ENCODE measurements around the gene CIART.

GRCh38 chr1:150322310-150322709 lies 40.0 kb downstream of the CIART start:
- TF ChIP-seq EZH2 (IDR thresholded peaks at IDR 0.05; ENCODE audit: low read length, unreplicated experiment) = no peak
- no peak for TF ChIP-seq CTCF (conservative IDR thresholded peaks at IDR 0.05; ENCODE audit: low read depth, low read length)
- no peak for TF ChIP-seq EZH2phosphoT487 (IDR thresholded peaks at IDR 0.05; ENCODE audit: borderline replicate concordance, low read length)
